Activated gamma-delta T cell treated with Interleukin-2 at 50 U/mL for 16 hours (primary cell): ENCODE results near the gene KCNK3.
"Not testable (repeated sequence)": the region's sequence is repeated elsewhere in the genome, so short reads cannot be mapped to it uniquely, and the experiment has no call there.

Source experiments
- DNase-seq: peaks from one replicate; pipeline ENCODE4 v3.0.0-alpha.2; 2020

The KCNK3 gene

GRCh38 chr2:26692279-26692896 lies at the start of gene KCNK3:
KCNK3 (plus strand) TSS chr2:26692722; CDS start chr2:26692876, 154 bp downstream.
- peak; percentile 34 for DNase-seq

GRCh38 chr2:26644188-26644835 lies 48.2 kb upstream of the KCNK3 start:
- no peak for DNase-seq

GRCh38 chr2:26645762-26646161 lies 46.8 kb upstream of the KCNK3 start:
- DNase-seq = no peak

- no peak for DNase-seq
Measured at GRCh38 chr2:26646986-26647672, 45.4 kb upstream of the KCNK3 start.

- DNase-seq = no peak
Measured at GRCh38 chr2:26647981-26648380, 44.5 kb upstream of the KCNK3 start.

- no peak for DNase-seq
Measured at GRCh38 chr2:26648516-26648915, 44.0 kb upstream of the KCNK3 start.

- DNase-seq = no peak
Measured at GRCh38 chr2:26649322-26649721, 43.2 kb upstream of the KCNK3 start.

GRCh38 chr2:26649992-26650712 lies 42.4 kb upstream of the KCNK3 start:
- DNase-seq = no peak

- no peak for DNase-seq
Measured at GRCh38 chr2:26650713-26651469, 41.6 kb upstream of the KCNK3 start.

GRCh38 chr2:26651470-26651771 lies 41.1 kb upstream of the KCNK3 start:
- DNase-seq = no peak

- DNase-seq = no peak
Measured at GRCh38 chr2:26651799-26652198, 40.7 kb upstream of the KCNK3 start.

GRCh38 chr2:26652361-26653041 lies 40.0 kb upstream of the KCNK3 start:
- no peak for DNase-seq

GRCh38 chr2:26653207-26654060 lies 39.1 kb upstream of the KCNK3 start:
- DNase-seq = no peak

- no peak for DNase-seq
Measured at GRCh38 chr2:26654061-26654340, 38.5 kb upstream of the KCNK3 start.

GRCh38 chr2:26655120-26655519 lies 37.4 kb upstream of the KCNK3 start:
- DNase-seq = not testable (repeated sequence)

- no peak for DNase-seq
Measured at GRCh38 chr2:26655611-26656195, 36.8 kb upstream of the KCNK3 start.

- no peak for DNase-seq
Measured at GRCh38 chr2:26657265-26657664, 35.3 kb upstream of the KCNK3 start.

GRCh38 chr2:26658691-26659346 lies 33.7 kb upstream of the KCNK3 start:
- no peak for DNase-seq

GRCh38 chr2:26660363-26660962 lies 32.1 kb upstream of the KCNK3 start:
- no peak for DNase-seq

GRCh38 chr2:26665296-26665695 lies 27.2 kb upstream of the KCNK3 start:
- not testable (repeated sequence) for DNase-seq
